ENCODE measurements around the gene HECW1.

GRCh38 chr7:43537765-43538403 lies 425.4 kb downstream of the HECW1 start:
- no peak for TF ChIP-seq POLR2AphosphoS5 (IDR thresholded peaks at IDR 0.05; ENCODE audit: low read length)
- no peak for TF ChIP-seq POLR2A (IDR thresholded peaks at IDR 0.05; ENCODE audit: low read depth, low read length)
- TF ChIP-seq EZH2 (IDR thresholded peaks at IDR 0.05; ENCODE audit: borderline replicate concordance, control insufficient read depth, low read depth, low read length), result no peak
- no peak for TF ChIP-seq ZNF207 (IDR thresholded peaks at IDR 0.05; ENCODE audit: borderline replicate concordance)
- TF ChIP-seq USF2 (IDR thresholded peaks at IDR 0.05; ENCODE audit: borderline replicate concordance, low read depth, low read length), result no peak
- no peak for TF ChIP-seq ZNF592 (IDR thresholded peaks at IDR 0.05)
- TF ChIP-seq MTA3 (IDR thresholded peaks at IDR 0.05; ENCODE audit: borderline replicate concordance, low read length), result no peak
- TF ChIP-seq YY1 (IDR thresholded peaks at IDR 0.05; ENCODE audit: low read depth, low read length), result no peak
- no peak for TF ChIP-seq CEBPB (IDR thresholded peaks at IDR 0.05; ENCODE audit: borderline replicate concordance in 1 of 2, low read depth in 2 of 2, low read length in 2 of 2)

Measured in GM12878 (cell line).